Fibroblast of lung (primary cell): ENCODE data around the gene SHANK1. TPM values are rescaled to one million over a fixed set of nuclear protein-coding genes. Genes with fewer than 3 reads are reported as not detected.

ENCODE experiments used
- polyA plus RNA-seq, 2 donors: library from polyadenylated mRNA; depleted of rRNA in 1 of 2; stranded (reverse) in 1 of 2; unstranded in 1 of 2; fragments of >200 nt; gene quantifications; 2 replicates each; pipeline ENCODE4 v1.2.1, GENCODE V29; 2011 to 2012; ENCODE audit warnings: missing spikeins in 1 of 2
- total RNA-seq: library from RNA; depleted of rRNA; stranded (reverse); fragments of >200 nt; gene quantifications from 2 replicates; pipeline ENCODE4 v1.2.1, GENCODE V29; 2014

The SHANK1 gene
- total and polyA plus RNA-seq, 2 donors (not counting 1 experiment from before 2014, with no cell fraction given): 1.4 to 7.9 TPM

Other genes starting within 250 kb of the SHANK1 start
- gene EMC10, start 243.3 kb downstream of the SHANK1 start, total RNA-seq: 24.1 and 40.8 TPM in 2 replicates
- gene EMC10, start 243.3 kb downstream of the SHANK1 start, polyA plus RNA-seq: 37.5 and 42.7 TPM in 2 replicates
- 0.51 and 0.66 TPM in 2 replicates for gene GARIN5A, start 243.0 kb downstream of the SHANK1 start, total RNA-seq
- gene GARIN5A, start 243.0 kb downstream of the SHANK1 start, polyA plus RNA-seq: 0.11 and 0.24 TPM in 2 replicates
- gene JOSD2, start 208.6 kb downstream of the SHANK1 start, total RNA-seq: 38.3 and 48.6 TPM in 2 replicates
- 16.3 and 17.3 TPM in 2 replicates for gene JOSD2, start 208.6 kb downstream of the SHANK1 start, polyA plus RNA-seq
- gene ASPDH, start 205.9 kb downstream of the SHANK1 start, total RNA-seq: not detected in 2 replicates
- gene ASPDH, start 205.9 kb downstream of the SHANK1 start, polyA plus RNA-seq: not detected in 2 replicates
- 0.17 and 0.26 TPM in 2 replicates for gene LRRC4B, start 151.4 kb downstream of the SHANK1 start, total RNA-seq
- 0.02 TPM in 2 replicates for gene LRRC4B, start 151.4 kb downstream of the SHANK1 start, polyA plus RNA-seq
- gene SYT3, start 79.9 kb downstream of the SHANK1 start, total RNA-seq: not detected in 2 replicates
- gene SYT3, start 79.9 kb downstream of the SHANK1 start, polyA plus RNA-seq: not detected in 2 replicates
- not detected in 2 replicates for gene C19orf81, start 70.4 kb downstream of the SHANK1 start, total RNA-seq
- gene C19orf81, start 70.4 kb downstream of the SHANK1 start, polyA plus RNA-seq: not detected in 2 replicates
- gene CLEC11A, start 3.6 kb upstream of the SHANK1 start, total RNA-seq: 27.5 and 69.4 TPM in 2 replicates
- gene CLEC11A, start 3.6 kb upstream of the SHANK1 start, polyA plus RNA-seq: 22.5 and 23.4 TPM in 2 replicates
- gene GPR32, start 50.7 kb upstream of the SHANK1 start, total RNA-seq: not detected in 2 replicates
- gene GPR32, start 50.7 kb upstream of the SHANK1 start, polyA plus RNA-seq: not detected in 2 replicates
- not detected in 2 replicates for gene ACP4, start 70.6 kb upstream of the SHANK1 start, total RNA-seq
- gene ACP4, start 70.6 kb upstream of the SHANK1 start, polyA plus RNA-seq: not detected in 2 replicates
- gene KLK1, start 104.0 kb upstream of the SHANK1 start, total RNA-seq: not detected in 2 replicates
- not detected in 2 replicates for gene KLK1, start 104.0 kb upstream of the SHANK1 start, polyA plus RNA-seq
- gene KLK15, start 113.8 kb upstream of the SHANK1 start, total RNA-seq: not detected in 2 replicates
- not detected in 2 replicates for gene KLK15, start 113.8 kb upstream of the SHANK1 start, polyA plus RNA-seq
- gene KLK3, start 135.1 kb upstream of the SHANK1 start, total RNA-seq: not detected in 2 replicates
- gene KLK3, start 135.1 kb upstream of the SHANK1 start, polyA plus RNA-seq: not detected in 2 replicates
- gene KLK2, start 153.6 kb upstream of the SHANK1 start, total RNA-seq: not detected in 2 replicates
- not detected in 2 replicates for gene KLK2, start 153.6 kb upstream of the SHANK1 start, polyA plus RNA-seq
- not detected in 2 replicates for gene KLK4, start 191.6 kb upstream of the SHANK1 start, total RNA-seq
- not detected in 2 replicates for gene KLK4, start 191.6 kb upstream of the SHANK1 start, polyA plus RNA-seq
- not detected in 2 replicates for gene KLK5, start 233.2 kb upstream of the SHANK1 start, total RNA-seq
- 0.10 TPM in 1 of 2 replicates, not detected in the other for gene KLK5, start 233.2 kb upstream of the SHANK1 start, polyA plus RNA-seq
- not detected in 2 replicates for gene KLK6, start 249.8 kb upstream of the SHANK1 start, total RNA-seq
- gene KLK6, start 249.8 kb upstream of the SHANK1 start, polyA plus RNA-seq: not detected in 2 replicates